Inferior parietal cortex (tissue), 1 donor: ENCODE results near the gene FOXK2.

ENCODE experiments used
- DNase-seq: peaks from one replicate; pipeline ENCODE4 v3.0.0-alpha.2; 2016; ENCODE audit errors: extremely low spot score

FOXK2 gene

GRCh38 chr17:82605939-82606600 lies 86.5 kb downstream of the FOXK2 start:
- DNase-seq = no peak

- DNase-seq = no peak
Measured at GRCh38 chr17:82608816-82609215, 89.3 kb downstream of the FOXK2 start.

- DNase-seq = no peak
Measured at GRCh38 chr17:82609655-82610054, 90.1 kb downstream of the FOXK2 start.

DNA sequence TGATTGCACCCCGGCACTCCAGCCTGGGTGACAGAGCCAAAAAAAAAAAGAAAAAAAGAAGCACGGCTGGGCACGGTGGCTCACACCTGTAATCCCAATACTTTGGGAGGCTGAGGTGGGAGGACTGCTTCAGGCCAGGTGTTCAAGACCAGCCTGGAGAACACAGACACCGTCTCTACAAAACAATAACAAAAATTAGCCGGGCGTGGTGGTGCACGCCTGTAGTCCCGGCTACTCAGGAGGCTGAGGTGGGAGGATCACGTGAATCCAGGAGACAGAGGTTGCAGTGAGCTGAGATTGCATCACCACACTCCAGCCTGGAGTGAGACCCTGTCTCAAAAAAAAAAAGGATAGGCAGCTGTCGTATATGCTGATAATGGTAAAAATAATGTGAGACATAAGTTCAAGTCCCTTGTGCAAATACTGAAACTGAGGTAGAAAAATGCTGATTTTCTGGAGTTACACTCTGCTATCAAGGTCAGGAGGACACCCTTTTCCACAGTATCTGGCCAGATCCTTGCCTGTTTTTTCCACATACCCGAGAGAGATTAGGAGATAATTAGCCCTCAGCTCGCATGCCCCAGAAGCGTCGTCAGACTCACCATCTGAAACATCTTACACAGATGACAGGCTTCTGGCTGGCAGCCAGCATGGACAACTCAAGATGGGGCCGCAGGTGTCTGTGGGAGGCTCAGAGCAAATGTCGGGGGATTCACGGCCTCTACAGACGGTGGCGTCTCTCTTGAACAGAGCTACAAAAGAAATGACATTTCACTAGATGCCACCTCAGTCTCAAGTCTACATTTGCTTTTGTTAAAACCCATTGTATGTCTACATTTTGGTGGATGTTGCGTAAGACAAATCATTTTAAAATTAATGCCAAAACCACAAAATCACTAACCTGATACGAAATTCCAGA lies 91.9 kb downstream of the FOXK2 start:
- no peak for DNase-seq

DNA sequence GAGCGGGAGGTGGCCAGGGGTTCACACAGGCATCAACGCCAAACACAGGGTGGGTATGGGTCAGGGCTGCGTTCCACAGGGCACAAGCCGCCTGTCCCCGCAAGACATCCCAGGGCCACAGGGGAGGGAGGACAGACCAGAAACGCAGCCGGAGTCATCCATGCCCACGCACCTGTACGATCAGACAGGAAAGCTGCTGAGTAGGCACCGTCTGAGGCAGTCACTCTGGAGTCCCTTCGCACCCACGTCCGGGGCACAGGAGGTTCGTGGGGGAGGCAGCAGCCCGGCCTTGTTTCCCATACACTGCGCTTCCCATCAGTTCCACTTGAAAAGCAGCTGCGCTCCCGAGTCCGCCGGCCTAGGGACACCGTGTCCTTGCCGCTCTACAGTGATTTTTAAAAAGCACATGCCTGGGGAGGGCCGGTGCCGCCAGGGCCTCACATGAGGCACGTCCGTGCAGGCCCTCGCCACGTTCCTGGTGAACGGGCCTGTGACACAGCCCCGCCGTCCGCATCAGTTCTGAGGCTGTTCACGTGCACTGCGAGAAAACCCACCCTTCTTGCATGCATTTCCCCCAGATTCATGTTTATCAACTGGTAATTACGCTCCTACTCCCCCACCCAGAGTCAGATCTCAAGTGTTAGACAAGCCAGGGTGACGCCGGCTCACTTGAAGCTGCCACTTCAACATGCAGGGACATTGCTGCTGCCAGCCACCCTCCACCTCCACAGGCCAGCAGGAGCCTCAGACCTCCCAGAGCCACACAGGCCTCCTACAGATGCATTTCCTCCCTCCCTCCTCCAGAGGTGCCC lies 94.0 kb downstream of the FOXK2 start:
- no peak for DNase-seq

GRCh38 chr17:82614095-82614631 lies 94.6 kb downstream of the FOXK2 start:
- DNase-seq = no peak

GRCh38 chr17:82615084-82616020 lies 95.8 kb downstream of the FOXK2 start:
- no peak for DNase-seq

DNA sequence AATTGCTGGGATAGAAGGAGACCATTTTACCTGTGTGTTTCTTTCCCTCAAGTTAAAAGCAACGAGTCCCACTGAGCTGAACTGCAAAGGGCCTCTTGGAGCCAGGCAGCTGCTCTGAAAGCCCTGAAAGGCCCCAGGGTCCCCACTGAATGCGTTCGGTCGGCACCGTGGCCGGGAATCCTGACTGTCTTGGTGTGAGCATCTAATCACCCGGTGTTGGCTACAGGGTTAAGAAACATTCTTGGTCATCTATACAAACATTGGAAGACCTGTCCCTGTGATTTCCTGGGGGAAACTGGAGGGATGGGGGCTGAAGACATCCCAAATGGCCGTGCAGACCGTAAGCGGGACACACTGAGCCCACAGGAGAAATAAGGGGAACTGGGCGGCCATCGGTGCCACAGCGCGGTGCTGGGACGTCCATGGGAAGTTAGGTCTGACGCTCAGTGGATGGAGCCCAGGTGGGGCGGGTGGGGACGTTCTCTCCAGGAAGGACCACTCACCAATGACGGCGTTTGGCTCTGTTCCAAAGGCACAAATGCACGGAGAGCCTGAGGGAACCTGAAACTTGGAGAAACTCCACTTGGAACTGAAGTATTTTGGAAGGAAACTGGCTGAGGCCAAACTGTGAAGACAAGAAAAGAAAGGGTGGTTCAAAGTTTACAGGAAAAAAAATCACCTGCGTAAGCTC lies 96.6 kb downstream of the FOXK2 start:
- no peak for DNase-seq

- DNase-seq = no peak
Measured at GRCh38 chr17:82619211-82619610, 99.7 kb downstream of the FOXK2 start.

DNA sequence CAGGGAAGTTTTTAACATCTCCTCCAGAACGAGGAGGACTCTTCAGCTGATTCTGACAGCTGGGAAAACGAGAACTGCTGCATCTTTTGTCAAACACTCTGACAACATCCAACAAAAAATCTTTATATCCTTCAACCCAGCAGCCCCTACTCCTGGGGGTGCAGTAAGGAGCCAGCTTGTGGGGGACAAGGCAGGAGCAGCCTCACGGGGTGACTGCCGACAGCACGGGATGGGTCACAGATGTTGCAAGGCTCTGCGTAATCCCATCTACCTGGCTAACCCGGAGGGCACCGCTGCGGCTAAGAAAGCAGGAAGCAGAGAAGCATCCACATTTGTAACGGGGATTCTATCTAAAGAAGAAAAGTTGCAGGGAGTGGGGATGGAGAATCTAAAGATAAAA lies 100.1 kb downstream of the FOXK2 start:
- DNase-seq = no peak

DNA sequence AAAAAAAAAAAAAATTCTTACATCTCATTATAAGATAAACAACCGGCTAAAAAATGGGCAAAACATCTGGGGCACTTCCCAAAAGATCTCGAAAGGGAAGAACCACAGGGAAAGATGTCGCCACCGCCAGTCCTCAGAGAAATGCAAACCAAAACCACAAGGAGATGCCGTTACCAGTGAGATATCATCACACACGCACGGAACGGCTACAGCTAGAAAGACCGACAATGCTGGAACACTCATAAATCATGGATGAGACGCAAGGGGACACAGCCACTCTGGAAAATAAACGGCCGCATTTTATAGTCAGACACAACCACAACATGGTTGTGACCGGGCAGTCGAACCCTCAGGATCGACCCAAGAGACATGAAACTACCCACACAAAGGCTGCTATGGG lies 104.2 kb downstream of the FOXK2 start:
- no peak for DNase-seq

GRCh38 chr17:82627405-82627804 lies 107.9 kb downstream of the FOXK2 start:
- DNase-seq = no peak

DNA sequence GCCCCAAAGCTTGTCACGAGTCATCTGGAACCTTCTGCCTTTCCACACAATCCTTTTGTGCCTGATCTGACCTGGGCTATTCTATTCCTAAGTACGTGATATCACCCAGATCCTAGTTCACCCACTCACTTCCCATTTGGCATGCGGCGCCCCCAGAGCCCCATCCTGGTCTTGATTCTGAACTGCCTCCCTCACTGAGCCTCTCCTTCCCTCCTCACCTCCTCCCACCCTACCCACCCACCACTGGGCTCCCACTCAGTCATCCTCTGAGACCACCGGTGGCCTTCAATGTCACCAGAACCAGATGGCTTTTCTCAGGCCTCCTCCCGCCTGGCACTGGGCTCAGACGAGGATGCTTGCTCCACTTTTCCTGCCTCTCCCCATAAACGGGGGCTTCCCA lies 110.2 kb downstream of the FOXK2 start:
- no peak for DNase-seq

GRCh38 chr17:82630212-82630611 lies 110.7 kb downstream of the FOXK2 start:
- DNase-seq = no peak

DNA sequence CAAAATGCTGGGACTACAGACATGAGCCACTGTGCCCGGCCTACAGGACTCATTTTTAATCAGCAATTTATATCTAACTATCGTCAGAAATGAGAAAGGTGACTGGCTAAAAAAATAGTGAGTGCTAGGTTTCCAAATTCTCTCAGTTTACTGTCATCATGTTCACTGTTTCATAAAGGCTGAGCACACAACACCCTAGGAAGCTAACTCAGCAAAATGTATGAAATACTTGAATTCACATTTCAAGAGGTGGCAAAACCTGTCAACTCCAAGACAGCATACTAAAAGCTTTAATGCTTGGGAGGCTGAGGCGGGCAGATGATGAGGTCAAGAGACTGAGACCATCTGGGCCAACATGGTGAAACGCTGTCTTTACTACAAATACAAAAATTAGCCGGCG lies 112.0 kb downstream of the FOXK2 start:
- no peak for DNase-seq

DNA sequence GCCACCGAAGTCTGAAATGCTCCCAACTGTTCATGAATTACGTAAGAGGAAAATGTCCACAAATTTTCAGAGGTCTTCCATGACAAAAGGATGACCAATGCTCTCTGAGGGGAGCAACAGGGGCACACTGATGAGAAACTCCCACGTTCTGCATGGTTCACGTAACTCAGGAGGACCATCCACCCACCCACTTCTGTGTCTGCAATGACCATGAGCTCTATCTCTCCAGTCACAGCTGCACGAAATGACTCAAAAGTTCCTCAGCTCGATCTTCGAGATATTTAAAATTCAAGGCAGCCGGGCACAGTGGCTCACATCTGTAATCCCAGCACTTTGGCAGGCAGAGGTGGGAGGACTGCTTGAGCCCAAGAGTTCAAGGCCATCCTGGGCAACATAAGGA lies 112.9 kb downstream of the FOXK2 start:
- no peak for DNase-seq

DNA sequence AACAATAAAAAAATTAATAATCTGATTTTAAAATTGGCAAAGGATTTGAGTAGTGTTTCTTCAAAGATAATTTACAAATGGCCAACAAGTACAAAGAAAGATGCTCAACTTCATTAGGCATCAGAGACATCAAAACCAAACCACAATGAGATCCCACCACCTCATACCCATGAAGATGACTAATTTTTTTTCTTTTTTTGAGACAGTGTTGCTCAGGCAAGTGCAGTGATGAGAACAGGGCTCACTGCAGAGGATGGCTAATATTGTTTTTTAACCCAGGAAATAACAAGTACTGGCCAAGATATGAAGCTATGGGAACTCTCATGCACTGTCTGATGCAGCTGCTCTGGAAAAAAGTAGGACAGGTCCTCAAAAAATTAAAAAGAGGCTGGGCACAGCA lies 113.8 kb downstream of the FOXK2 start:
- no peak for DNase-seq

- DNase-seq = no peak
Measured at GRCh38 chr17:82636626-82637598, 117.4 kb downstream of the FOXK2 start.

DNA sequence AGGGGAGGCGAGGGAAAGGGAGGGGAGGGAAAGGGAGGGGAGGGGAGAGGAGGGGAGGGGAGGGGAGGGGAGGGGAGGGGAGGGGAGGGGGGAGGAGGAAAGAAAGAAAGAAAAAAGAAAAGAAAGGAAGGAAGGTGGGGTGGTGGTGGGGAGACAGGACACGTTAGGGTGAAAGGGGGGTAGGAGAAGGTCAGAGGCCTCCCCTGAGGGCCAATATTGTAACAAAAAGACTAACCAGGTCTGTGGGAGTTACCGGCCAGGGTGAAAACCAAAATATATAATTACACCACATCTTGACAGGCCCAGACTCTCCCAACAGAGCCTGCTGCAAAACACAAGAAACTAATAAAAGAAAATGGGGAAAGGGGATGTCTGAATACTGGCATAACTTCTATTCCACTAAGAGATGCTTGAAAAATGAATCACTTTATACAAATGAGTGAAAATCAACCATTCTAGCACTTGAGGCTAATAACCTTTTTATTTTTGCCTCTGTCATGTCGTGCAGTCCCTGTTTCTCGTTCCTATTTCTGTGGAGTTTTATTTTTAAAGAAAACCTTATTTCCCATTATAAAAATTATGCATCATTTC lies 118.7 kb downstream of the FOXK2 start:
- DNase-seq = no peak
